Ammon's horn (tissue), 1 donor: ENCODE data around the gene NAV2.

Experiments
- DNase-seq: peaks from one replicate; pipeline ENCODE4 v3.0.0-alpha.2; 2016; ENCODE audit warnings: low spot score

NAV2 gene, protein sequence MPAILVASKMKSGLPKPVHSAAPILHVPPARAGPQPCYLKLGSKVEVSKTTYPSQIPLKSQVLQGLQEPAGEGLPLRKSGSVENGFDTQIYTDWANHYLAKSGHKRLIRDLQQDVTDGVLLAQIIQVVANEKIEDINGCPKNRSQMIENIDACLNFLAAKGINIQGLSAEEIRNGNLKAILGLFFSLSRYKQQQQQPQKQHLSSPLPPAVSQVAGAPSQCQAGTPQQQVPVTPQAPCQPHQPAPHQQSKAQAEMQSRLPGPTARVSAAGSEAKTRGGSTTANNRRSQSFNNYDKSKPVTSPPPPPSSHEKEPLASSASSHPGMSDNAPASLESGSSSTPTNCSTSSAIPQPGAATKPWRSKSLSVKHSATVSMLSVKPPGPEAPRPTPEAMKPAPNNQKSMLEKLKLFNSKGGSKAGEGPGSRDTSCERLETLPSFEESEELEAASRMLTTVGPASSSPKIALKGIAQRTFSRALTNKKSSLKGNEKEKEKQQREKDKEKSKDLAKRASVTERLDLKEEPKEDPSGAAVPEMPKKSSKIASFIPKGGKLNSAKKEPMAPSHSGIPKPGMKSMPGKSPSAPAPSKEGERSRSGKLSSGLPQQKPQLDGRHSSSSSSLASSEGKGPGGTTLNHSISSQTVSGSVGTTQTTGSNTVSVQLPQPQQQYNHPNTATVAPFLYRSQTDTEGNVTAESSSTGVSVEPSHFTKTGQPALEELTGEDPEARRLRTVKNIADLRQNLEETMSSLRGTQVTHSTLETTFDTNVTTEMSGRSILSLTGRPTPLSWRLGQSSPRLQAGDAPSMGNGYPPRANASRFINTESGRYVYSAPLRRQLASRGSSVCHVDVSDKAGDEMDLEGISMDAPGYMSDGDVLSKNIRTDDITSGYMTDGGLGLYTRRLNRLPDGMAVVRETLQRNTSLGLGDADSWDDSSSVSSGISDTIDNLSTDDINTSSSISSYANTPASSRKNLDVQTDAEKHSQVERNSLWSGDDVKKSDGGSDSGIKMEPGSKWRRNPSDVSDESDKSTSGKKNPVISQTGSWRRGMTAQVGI (N-terminal part only)

DNA sequence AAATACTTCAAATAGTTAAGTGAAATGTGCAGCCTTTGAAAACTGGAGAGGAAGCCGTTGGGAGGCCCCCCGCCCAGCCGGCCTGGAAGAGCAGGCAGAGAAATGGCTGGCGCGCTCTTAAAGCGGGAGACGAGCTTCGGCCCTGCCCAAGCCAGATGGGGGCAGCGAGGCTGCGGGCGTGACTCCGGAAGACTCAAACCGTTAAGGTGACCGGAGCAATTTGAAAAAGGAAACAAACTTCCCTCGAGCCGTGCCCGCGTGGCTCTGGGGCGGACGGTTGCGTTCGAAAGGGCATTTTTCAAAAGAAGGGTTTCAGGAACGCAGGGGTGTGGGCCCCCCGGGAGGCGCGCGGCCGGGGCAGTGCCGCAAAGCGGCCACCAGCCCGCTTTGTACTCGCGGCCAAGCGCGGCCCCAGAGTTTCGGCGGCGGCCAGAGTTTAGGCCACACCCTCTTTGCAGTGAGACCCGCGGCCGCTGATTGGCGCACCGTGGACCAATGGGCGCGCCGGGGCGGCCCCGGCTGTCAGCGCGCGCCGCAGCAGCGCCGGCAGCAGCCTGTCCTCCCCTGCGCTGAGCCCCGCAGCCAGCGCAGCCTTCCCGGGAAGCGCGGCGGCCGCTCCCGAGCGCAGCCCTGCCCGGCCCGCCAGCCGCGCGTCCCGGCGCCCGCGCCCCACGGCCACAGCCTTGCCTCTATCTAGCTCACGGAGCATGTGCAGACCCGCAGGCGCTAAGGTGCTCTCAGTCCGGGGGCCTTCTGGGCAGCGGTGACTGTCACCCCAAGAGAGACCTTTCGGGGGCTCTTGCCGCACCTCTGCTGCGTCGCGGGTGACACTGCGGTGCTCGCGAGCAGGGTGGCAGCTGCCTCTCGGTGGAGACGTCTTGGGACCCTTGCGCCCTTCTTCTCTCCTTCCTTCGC is at the start of gene NAV2:
TSS of gene NAV2 (plus strand) at position 557 of the 915 bp plus-strand sequence. CDS start 859 bp downstream, outside the sequence.
- DNase-seq: peak; percentile 95

DNA sequence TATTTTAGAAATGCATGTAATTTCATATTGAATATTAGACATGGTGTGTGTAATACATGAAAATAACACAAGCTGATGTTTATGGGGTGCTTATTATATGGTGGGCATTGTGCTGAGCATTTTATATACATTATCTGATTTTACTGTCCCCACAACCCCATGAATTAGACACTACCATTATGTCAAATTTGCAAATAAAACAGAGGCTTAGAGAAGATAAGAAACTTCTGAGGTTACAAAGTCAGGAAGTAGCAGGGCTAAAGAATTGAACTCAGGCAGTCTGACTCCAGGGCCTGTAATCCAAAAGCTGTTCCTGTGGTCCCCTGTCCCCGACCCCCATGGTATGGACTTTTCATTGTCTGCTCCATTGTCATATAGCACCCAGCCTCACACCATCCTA is 49.4 kb upstream of the NAV2 start:
- DNase-seq: no peak

DNA sequence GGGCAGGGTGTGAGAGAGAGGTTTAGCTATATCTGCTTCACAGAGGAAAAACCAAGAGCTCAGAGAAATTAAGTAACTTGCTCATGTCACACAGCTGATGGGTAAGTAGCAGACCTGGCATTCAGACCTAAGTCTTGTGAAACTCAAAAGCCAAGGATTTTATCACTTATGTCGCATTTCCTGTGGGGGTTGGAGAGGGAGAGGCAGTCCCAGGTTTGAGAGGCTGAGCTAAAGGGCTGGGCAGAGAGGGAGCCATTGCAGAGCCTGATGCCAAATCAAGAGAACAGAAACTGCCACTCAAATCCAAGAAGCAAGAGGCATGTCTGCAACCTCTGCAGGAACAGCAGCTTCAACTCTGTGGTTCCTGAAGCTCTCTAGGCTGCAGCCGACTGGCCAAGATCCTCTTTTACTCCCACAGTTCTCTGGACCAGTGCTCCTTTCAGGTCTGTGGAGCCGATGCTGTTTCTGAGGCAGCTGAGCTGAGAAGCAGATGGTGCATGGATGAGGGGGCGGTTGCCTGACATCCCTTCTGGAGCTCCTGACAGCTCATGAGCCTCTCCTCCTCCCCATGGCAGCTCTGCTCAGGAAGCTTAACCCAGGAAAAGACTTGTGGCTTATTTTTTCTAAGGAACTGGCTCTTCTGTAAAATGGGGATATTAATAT is 47.6 kb upstream of the NAV2 start:
- DNase-seq: peak; percentile 77

DNA sequence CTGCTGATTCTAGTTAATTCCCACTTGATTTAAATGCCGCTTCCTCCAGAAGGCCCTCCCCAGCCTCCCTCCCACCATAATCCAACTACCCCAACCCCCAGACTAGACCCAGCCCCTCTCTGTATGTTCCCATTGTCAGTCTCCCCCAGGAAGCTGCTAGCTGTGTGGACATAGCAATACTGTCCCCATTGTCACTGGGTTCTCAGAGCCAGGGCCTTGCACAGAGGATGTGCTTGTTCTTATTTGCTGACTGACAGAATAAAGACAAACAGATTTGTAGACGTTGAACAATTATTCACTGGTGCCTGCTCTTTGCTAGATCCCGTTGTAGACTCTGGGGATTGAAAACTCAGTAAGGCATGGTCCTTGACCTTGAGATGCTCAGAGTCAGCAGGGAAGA is 45.7 kb upstream of the NAV2 start:
- peak; percentile 90 for DNase-seq

DNA sequence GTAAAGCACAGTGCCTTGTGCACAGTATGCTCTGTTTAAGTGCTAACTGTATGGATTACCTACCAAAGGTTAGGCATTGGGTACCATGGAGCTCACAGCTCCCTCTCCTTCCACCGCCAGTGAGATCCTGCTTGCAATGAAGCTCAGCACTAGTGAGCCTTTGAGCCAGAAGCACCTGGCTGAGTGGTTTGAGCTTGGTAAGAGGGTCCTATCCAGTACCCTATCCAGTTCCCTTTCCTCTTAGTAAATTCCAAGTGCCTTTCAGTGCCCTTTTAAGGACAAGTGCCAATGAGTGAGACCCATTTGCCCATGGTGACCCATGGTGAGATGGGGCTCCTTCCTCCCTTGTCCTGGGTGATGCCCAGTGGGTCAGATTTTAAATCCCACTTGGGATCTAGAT is 43.1 kb upstream of the NAV2 start:
- no peak for DNase-seq

DNA sequence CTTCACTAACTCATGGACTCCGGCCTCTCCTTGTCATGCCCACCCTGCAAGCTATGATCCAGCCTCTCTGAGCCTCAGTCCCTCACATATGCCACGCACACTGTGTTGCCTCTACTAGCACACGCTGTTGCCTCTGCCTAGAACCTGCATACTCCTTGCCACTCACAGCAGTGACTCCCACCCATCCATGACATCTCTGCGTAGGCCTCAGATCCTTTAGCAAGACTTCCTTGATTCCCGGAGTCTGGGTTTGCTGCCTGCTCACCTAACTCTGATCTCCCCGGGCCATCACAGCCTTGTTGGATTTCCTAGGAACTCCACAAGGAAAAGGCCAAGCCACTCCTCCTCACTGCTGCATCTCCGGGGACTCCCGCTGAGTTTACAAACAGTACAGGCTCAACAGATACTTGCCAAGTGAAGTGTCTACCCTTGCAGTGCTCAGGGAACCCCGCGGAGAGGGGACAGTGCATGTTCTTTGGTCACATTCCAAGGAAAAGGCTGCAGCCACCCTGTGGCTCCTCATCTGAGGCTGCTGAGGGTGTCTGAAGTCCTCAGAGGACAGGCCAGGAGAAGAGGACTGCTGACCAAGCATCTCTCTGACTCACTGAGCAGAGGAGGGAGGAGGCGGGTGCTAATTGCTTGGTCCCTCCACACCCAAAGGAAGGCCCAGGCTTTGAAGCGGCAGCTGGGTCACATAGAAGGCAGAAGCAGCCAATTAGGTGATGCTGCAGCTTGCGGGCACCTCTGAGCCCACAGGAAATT is 42.4 kb upstream of the NAV2 start:
- DNase-seq: no peak

DNA sequence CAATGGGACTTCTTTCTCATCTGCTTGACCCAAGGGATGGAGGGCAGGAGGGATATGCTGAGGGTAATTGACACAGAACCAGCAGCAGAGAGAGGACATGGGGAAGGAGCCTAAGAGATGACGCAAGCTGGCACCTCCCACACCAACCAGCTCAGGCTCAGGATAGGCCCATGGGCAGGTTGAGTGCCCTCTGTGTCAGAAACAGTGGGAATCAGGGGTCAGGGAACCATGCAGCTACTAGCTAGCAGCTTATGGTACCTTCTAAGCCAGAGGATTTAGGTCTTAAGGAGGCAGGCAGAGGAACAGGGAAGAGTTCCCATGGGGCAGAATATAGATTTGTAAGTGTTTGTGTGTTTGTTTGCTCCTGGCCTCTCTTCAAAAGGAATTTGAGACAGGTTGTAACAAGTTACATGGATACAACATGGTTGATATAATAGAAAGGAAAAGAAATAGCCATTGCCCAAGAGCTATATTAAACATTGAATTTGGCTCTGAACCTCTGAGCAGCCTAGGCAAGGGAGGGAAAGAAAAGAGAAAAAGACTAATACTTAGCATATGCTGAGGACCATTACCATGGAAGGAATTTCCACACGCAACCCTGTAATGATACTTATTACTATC is 39.9 kb upstream of the NAV2 start:
- no peak for DNase-seq

DNA sequence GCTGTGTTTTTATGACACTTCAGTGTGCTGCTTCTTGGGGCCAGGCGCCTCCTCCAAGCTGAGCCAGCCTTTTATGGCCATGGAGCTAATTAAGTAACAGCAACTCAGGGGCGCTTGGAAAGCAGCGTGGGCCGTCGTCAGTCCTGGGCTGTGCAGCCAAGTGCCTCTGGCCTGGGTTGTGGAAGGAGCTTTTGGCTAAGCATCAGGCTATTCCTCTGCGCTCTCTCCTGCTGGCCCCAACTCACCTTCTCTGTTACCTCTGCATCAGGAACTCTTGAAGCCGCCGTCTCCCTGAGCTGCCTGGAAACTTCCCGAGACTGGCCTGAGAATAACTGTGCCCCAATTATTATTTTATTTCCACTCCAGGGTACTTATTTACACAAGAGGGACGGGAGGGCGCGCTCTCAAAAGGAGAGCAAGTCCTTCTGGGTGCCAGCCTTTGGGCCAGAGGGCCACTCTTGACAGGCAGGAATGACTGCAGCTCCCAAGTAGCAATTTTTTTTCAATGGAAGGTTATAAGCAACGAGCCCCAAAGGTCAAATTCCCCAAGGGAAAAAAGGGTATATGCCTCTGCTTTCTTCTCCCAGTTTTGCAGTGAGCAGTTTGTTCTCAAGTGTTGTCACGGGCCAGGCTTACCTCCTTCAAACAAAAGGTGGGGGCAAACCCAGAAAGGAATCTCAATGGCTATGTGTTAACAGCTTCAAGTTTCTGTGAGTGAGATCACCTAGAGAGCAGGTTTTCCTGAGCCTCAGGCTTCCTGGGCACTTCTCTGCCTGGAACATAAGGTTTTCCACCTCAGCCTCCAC is 38.5 kb upstream of the NAV2 start:
- DNase-seq: peak; percentile 82

DNA sequence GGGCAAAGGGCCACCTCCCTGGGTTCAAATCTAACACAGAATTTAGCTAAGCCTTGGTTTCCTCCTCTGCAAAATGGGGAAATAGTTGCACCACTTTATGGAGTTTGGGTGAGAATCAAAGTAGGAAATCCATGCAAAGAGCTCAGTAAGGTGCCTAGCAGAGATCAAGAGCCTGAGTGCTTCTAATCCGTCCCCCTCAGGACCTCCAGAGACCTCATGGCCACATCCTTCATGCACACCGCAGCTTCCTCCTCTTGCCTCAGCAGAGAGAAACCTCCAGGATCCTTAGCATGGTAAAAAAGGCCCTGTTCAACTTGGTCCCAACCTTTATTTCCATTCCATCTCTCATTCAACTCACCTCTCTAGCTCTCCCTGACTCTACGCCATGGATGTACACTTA is 37.8 kb upstream of the NAV2 start:
- DNase-seq: no peak

DNA sequence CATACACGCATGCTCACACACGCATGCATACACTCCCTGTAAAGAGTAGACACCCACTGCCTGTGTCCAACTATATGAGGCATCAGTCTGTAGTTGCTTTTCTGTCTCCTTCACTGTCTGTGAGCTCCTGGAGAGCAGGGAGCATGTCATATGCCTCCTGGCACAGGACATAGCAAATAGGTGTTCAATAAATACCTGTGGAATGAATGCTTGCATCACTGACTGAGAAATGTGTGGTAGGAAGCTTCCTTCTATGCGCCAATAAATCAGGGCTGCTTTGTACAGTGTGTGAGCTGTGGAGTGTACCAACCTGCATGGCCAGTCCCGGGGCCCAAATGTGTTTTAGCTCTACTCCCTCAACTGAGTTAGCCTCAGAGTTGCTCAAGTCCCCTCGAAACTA is 37.2 kb upstream of the NAV2 start:
- no peak for DNase-seq

DNA sequence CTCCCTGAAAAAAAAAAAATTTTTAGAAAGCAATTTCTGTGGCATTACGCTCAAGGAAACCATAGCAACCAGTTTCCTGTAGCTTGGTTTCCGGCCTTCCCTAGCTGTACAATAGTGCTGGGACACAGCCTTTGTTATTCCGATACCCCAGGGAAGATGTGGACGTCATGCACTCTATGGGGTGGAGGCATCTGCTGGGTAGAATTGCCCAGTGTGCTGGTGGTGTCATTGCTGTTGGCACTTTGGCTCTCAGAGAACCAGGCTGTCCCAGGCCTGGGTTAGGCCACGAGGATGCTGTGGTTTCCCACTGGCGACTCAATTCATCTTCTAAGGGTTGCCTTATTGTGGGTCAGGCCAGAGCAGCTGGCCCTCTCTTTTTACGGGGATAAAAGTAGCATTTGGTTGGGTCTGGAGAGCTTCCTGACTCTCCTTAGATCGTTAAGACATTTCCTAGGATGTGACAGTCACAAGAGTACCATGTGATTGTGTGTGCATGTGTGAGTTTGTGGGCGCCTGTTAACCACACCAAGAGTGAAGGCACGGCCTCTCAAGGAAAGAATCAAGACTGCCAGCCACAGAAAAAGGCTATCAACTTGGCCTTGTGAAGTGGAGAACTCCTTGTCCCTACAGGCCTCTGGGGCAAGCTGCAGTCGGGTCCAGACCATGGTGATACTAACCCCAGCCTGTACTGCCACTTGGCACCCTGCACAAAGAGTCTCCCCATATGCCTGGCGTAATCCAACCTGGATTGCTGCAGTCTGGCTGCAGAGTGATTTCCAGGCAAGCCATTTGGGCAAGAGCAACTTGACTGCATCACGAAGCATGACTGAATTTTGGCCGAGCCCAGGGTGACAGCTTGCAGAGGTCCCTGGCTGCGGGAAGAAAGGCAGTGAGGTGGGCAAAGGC is 35.9 kb upstream of the NAV2 start:
- DNase-seq: peak; percentile 24

DNA sequence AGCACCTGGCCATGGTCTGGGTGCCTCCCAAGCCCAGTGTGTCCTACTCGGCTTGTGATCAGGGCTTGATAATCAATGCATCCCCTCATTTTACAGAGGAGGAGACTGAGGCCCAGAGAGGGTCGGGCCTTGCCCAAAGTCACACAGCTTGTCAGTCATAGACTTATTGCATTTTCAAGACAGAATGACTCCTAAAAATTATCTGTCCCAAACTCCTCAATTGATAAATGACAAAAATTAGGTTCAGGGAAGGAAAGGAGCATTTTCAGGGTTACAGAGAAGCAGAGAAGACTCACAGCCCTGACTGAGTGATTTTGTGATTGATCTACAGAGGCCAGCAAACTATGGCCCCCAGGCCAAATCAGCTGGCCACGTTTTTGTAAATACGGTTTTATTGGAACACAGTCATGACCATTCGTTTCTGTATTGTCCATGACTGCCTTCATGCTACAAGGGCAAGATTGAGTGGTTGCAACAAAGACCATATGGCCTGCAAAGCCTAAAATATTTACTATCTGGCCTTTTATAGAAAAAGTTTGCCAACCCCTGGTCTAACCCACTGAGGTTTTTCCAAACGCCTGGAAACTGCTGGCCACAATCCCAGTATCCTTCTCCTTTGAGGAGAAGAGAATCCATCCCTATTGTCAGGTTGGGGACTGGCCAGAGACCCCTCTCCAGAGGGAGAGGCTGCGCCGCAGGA is 35.1 kb upstream of the NAV2 start:
- no peak for DNase-seq

DNA sequence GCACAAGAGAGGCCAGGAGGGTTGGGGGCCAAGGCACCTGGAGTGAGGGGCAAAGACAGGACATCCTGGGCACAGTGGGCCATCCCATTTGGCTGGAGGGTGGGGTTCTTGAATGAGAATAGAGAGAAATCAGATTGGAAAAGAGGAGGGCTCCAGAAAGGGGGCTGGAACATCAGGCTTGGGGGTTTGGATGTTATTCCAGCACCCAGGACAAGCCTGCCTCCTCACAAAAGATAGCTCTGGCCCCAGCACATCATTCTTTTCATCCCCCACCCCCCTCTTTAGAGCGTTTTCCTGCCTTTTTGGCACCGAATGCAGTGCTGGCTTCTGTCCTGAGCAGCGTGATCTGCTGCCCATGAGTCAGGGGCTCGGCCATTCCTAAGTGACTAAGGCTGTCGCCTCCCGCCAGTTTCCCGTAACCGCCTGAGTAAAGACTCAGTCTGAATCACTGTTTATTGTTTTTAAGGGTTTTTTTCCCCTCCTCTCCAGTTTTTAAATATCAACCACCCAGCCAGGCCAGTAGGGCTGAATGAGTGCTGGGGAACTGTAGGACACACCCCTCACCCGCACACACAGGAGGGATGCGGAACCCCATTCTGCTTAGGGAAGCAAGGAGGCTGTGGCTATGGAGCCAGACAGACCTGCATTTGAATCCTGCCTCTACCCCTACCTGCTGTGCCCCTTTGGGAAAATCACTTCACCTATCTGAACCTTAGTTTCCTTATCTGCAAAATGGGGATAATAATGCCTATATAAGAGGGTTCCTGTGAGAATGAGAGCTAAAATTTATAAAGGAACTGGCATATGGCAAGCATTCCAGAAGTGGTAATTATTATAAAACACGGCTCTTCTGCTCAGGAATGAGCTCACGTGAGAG is 32.4 kb upstream of the NAV2 start:
- DNase-seq: peak; percentile 70

DNA sequence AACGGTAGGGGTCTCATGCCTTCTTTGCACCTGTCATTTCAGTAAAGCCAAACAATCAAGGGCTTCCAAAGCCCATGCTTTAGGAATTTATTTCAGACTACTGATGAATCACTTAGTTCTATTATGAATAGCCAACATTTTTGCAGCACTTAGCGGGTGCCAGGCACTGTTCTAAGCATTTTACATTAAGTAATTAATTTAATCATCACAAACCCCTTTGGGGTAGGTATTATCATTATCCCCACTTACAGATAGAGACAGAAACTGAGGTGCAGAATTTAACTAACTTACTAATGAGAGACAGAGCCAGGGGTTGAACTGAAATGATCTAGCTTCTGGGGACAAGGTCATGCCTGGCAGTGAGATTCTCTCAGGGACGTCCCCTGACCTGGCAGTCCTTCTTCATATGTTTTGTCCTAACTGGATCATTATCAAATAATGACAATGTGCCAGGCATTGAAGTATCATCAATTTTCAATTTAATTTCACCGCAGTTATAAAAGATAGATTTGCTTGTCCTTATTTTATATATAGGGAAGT is 31.7 kb upstream of the NAV2 start:
- DNase-seq: no peak

DNA sequence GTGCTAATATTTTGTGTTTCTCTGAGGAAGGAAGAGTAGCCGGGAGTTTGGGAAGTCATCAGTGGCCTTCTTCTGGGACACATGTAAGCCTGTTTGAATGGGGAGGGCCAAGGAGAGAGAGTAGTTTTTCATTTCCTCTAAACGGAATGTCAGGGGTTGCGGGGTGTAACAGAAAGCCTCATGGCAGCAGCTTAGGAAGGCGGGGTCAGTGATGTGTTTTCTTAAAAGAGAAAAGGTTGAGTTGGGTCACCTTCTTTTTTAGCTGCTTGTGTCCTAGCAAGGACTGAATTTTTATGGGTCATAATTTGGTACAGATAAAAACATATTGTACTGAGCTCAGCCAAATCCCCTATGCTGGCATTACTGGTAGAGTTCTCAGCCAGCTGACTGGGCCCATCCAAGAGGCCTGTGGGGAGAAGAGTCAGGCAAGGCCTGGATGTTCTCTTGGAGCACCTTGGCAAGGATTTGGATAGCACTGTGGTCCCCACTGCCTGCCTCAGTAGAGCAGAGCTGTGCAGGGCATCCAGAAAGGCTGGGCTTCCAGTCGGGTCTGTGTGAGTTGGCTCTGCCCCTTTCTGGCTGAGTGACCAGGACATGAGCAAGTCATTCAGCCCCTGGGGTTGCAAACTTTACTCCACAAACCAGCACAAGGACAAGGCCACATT is 29.4 kb upstream of the NAV2 start:
- peak; percentile 17 for DNase-seq
